Endothelial cell (in vitro differentiated cells): ENCODE results near the gene ACVR1B. TPM values are rescaled to one million over a fixed set of nuclear protein-coding genes. Genes with fewer than 3 reads are reported as not detected.

Experiments used
- DNase-seq: peaks from one replicate; pipeline ENCODE4 v3.0.0; 2021; ENCODE audit warnings: low spot score
- H3K27ac Mint-ChIP-seq: one replicate; pipeline ENCODE4 v1.8.0; 2021; ENCODE audit warnings: mixed read lengths, inconsistent platforms; ENCODE audit not compliant: unreplicated experiment
- H3K27me3 Mint-ChIP-seq: one replicate; pipeline ENCODE4 v1.8.0; 2021; ENCODE audit warnings: mild to moderate bottlenecking, moderate library complexity, mixed read lengths, inconsistent platforms; ENCODE audit not compliant: unreplicated experiment
- H3K36me3 Mint-ChIP-seq: one replicate; pipeline ENCODE4 v1.8.0; 2021; ENCODE audit warnings: mild to moderate bottlenecking, low read depth, mixed read lengths, inconsistent platforms; ENCODE audit not compliant: unreplicated experiment
- H3K4me1 Mint-ChIP-seq: one replicate; pipeline ENCODE4 v1.8.0; 2021; ENCODE audit warnings: mild to moderate bottlenecking, mixed read lengths, inconsistent platforms; ENCODE audit not compliant: unreplicated experiment
- H3K4me3 Mint-ChIP-seq: one replicate; pipeline ENCODE4 v1.8.0; 2021; ENCODE audit warnings: mild to moderate bottlenecking, mixed read lengths, inconsistent platforms; ENCODE audit not compliant: unreplicated experiment
- H3K9me3 Mint-ChIP-seq: one replicate; pipeline ENCODE4 v1.8.0; 2021; ENCODE audit warnings: mixed read lengths, inconsistent platforms; ENCODE audit not compliant: unreplicated experiment
- total RNA-seq: library from RNA; stranded (reverse); fragmentation: NEBNext Ultra II Directional; extraction: Animal tissue kit (Norgen Biotek cat#: 25700); gene quantifications from one replicate; pipeline ENCODE4 v1.2.1, GENCODE V29; 2021; ENCODE audit not compliant: unreplicated experiment
- TF ChIP-seq, protein P1 (sequence below): fragments of 200-600 bp; sonication (generic); IDR thresholded peaks from one replicate; pipeline ENCODE4 v1.5.0; 2021; ENCODE audit warnings: antibody characterized with exemption; ENCODE audit not compliant: unreplicated experiment

Gene ACVR1B
- total RNA-seq, 1 donor from 2014 or later: 30.5 TPM

DNA sequence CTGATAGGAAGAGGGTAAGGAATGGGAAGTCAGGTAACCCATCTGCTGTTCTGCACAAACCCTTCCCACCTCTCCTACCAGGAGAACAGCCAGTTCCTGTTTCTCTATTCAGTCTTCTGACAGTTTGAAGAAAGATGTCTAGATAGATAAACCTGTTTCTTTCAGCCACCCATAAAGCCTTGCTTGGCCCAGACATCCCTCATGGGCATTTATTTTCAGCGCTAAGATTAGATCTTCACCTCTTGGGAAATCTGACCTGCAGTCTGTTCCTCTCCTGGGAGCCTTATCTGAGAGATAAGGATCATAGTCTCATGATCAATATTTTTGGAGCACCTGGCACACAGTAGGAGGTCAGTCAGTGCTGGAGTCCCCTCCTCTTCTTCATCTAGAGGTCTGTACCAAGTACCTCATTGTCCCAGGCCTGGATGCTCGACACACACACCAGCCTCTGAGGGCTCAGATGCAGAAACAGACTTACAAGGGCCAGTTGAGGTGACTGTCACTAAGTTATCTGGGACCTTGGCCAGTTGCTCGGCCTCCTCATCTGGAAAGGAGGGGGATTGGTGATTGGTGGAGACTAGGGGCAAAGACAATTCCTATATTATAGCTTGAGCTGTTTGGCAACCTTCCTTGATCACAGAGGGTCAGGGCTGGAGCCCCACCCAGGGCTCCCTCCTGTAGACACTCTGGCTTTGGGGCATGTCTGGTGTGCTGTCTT, 26.0 kb upstream of the ACVR1B start:
- H3K9me3 Mint-ChIP-seq: no peaks in the 10 kb centered on the region

GRCh38 chr12:51926064-51926632, 25.4 kb upstream of the ACVR1B start:
- TF ChIP-seq, protein P1, sequence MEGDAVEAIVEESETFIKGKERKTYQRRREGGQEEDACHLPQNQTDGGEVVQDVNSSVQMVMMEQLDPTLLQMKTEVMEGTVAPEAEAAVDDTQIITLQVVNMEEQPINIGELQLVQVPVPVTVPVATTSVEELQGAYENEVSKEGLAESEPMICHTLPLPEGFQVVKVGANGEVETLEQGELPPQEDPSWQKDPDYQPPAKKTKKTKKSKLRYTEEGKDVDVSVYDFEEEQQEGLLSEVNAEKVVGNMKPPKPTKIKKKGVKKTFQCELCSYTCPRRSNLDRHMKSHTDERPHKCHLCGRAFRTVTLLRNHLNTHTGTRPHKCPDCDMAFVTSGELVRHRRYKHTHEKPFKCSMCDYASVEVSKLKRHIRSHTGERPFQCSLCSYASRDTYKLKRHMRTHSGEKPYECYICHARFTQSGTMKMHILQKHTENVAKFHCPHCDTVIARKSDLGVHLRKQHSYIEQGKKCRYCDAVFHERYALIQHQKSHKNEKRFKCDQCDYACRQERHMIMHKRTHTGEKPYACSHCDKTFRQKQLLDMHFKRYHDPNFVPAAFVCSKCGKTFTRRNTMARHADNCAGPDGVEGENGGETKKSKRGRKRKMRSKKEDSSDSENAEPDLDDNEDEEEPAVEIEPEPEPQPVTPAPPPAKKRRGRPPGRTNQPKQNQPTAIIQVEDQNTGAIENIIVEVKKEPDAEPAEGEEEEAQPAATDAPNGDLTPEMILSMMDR: no peak
- DNase-seq: peak; percentile 70
- Mint-ChIP-seq H3K4me3 (no peak overlapping the region), H3K27ac (peak overlapping the region; percentile 93), H3K4me1 (peaks cover 54% of the 10 kb centered on the region), H3K27me3 (peaks cover 28% of the 10 kb centered on the region), H3K9me3 (no peaks in the 10 kb centered on the region), H3K36me3 (no peaks in the 10 kb centered on the region)

More for the DNA sequence above, 26.0 kb upstream of the ACVR1B start:
- peak overlapping the region; percentile 93 for H3K27ac Mint-ChIP-seq
- peaks cover 31% of the 10 kb centered on the region for H3K27me3 Mint-ChIP-seq
- peak overlapping the region; percentile 4 for H3K4me3 Mint-ChIP-seq
- peaks cover 56% of the 10 kb centered on the region for H3K4me1 Mint-ChIP-seq
- TF ChIP-seq, protein P1: no peak
- peaks cover 2% of the 10 kb centered on the region for H3K36me3 Mint-ChIP-seq
- no peak for DNase-seq

- TF ChIP-seq, protein P1: peak; percentile 60
- Mint-ChIP-seq H3K4me1 (peaks cover 52% of the 10 kb centered on the region), H3K27me3 (peaks cover 26% of the 10 kb centered on the region), H3K4me3 (peak overlapping the region; percentile 14), H3K9me3 (no peaks in the 10 kb centered on the region), H3K27ac (peak overlapping the region; percentile 93), H3K36me3 (no peaks in the 10 kb centered on the region)
- DNase-seq: peak; percentile 49
Measured at GRCh38 chr12:51926718-51927117, 24.8 kb upstream of the ACVR1B start.

DNA sequence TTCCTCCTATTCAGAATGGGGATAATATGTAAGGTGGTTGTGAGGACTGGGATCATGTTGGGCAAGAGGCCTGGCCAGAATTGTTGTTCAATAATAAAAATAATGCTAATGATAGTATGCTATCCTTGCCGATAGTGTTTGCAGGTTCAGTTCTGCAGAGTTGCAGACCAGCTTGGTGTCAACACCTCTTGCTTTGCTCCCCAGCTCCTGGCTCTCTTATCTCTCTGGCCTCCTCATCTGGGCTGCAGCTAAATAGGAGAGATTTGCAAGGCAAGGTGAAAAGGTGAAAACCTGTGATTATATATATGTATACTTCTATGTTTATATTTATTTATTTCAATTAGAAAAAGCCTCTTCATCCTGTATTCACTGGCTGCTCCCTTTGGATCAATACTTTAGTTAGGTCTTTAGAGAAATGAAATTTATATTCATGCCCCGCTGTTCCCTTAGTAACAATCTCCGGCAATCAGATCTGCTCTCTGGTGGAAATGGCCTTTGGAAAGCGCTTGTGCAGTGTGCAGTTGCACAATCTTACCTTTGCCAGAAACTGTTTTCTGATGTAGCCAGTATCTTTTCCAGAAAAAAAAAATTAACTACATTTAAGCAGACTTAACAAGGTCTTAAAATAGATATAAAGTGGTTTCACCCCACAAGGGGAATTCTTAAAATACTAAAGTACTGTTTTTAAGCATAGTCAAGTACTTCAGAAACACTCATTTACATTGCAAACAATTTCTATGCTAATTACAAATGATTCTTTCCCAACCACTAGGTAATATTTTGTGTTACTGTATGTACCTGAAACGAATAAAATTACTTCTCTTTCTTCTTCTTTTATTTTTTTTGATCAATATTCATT, 19.1 kb upstream of the ACVR1B start:
- Mint-ChIP-seq H3K9me3 (no peaks in the 10 kb centered on the region), H3K4me1 (peaks cover 10% of the 10 kb centered on the region), H3K4me3 (no peak overlapping the region), H3K27me3 (peaks cover 1% of the 10 kb centered on the region), H3K36me3 (peaks cover 8% of the 10 kb centered on the region), H3K27ac (no peak overlapping the region)
- DNase-seq: no peak
- TF ChIP-seq, protein P1: no peak
